Putamen (tissue), 1 donor: Measurements from ENCODE around the gene SDK1.
A peak's percentile ranks its signal among the peaks of the same experiment; 100 is the strongest.

ENCODE experiments used
- DNase-seq: peaks from one replicate; pipeline ENCODE4 v3.0.0-alpha.2; 2016; ENCODE audit warnings: low spot score

The SDK1 gene

DNA sequence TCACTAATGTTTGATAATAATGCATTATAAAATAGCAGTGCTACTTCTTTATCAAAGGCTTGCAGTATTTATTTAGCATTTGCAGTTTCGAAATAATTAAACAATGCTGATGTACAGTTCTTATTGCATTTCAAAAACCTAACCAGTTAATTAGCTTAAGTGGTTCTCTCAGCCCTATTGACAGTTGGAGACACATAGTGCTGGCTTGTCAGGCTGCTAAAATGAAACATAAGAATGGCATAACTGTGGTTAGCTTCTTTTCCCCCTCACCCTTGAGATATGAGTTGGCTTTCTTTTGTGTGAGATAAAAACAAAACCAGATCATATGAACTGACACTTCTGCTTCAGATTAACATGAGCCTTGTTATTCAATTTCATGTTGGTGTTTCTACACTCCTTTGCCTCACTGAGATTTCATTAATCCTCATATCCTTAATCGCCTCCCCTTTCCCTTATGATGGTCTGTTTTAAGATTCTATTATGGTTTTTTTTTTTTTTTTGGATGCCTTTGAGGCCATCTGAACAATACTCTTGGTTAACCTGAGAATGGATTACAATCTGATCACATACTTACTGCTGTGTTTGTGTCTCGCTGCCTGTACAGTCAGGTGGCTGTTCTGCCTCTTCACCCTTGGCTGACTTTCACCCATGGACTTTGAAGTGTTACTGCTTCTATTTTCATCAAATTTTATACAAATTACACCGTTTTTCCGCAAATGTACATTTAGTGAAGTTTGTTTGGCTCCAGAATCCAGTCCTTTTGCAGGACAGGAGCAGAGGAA, 108.0 kb downstream of the SDK1 start:
- DNase-seq, result no peak

- no peak for DNase-seq
Observed at GRCh38 chr7:3412871-3413270, 111.8 kb downstream of the SDK1 start.

DNA sequence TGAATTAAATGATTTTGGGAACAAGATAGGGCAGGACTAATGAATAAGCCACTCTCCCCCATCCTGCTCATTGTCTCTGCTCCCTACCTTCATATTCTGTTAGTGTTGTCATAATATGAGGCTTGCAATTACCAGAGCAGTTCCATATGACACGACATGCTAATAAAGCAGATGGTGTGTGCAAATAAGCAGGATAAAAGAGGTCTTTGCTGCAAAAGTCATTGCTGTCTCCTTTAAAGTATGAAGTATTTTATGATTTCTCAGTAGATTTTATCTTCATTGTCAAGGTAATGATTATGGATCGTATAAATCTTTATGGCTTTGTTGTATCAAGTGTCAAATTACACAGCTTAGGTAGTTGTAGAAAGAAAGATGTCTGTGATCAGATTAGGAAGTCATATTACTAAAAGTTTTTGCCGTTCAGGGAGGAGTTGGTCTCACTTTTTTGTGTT, 114.8 kb downstream of the SDK1 start:
- DNase-seq, result no peak

DNA sequence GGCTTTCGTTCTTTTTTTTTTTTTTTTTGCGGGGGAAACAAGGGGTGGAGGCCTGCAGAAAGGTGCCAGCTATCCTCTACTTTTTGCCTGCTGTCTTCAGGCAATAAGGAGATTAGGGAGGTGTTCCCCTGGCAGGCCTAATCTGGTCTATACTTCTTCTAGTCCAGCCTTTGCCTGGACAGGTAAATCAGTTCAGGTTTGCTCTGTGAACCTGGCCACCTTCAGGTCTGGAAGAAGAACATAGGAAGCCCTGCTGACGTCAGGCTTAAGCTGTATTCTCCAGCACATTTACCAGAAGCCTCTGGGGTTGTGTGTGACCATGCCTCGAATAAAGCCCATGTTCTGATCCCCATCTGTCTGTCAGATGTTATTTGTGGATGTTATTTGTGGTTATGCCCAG, 115.4 kb downstream of the SDK1 start:
- DNase-seq, result no peak

- DNase-seq, result no peak
Observed at GRCh38 chr7:3425087-3425486, 124.0 kb downstream of the SDK1 start.

- no peak for DNase-seq
Observed at GRCh38 chr7:3426064-3426463, 125.0 kb downstream of the SDK1 start.

DNA sequence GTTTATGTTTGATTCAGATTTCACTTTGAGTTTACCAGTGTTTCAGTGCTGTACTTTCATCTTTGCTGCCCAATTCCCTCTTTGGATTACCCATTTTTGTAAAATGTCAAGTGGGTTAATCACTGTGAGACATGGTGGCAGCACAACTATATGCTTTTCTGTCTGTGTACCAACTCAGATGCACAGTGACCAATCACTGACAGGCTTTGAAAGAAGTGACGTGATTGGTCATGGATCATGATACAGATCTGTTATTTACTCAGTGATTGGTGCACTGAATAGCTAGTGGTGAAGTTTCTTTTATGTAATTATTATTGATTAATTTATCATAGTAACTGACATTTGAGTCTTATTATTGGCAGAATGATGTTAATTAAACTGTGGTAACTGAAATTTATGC, 126.9 kb downstream of the SDK1 start:
- DNase-seq, result peak; percentile 1

DNA sequence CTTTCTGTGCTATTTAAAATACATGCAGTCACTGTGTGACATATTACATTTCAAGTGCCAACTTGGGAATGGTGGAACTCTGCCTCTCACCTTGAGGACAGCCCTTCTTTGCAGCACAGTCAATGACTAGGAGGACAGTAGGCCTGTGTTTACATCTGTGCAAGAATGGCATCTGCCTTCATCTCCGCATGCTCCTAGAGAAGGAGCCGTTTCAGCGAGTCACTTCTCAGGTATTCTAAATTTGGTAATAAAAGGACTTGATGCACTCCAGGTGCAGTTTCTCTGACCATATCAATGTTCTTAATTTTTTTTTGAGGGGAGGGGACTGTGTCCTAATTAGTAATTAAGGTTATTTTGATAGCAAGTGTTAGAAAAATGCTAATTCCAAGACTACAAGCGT, 128.9 kb downstream of the SDK1 start:
- DNase-seq, result no peak

GRCh38 chr7:3430588-3430987, 129.5 kb downstream of the SDK1 start:
- no peak for DNase-seq

DNA sequence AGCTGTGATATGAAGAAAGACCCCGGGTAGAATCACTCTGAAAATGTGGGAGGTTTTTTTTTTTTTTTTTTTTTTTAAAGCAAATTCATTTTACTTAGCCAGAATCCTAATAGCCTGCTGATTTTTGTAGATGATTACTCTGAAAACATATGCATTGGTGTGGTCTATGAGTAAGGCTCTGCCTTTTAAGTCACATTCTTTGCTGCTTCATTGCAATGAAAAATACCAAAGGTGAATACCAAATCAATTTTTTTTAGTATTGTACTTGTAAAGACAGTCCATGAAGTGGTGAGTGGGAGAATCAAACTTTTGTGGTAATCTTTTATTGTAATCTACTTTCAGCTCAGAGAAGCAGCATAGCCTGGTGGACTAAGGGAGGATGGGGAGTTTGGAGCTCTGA, 130.3 kb downstream of the SDK1 start:
- no peak for DNase-seq

- no peak for DNase-seq
Observed at GRCh38 chr7:3432911-3433310, 131.9 kb downstream of the SDK1 start.

DNA sequence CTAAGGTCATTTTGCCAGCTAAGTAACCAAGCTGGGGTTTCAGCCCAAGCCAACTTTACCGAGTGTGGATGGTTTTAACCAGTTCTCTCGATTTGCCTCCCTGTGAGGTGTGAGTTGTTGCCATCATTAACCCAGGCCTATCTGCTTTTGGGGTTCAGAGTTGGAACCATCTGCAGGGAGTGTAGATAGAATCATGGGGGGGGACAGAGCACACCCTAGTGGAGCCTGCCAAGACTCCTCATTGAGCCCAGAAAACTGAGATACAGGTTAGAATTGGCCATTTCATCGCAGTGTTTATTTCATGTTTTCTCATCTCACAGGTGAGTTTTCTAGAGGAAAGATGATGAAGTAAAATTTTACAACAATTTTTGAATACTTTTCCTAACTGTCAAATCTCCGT, 133.6 kb downstream of the SDK1 start:
- DNase-seq, result no peak

- DNase-seq, result no peak
Observed at GRCh38 chr7:3436112-3436511, 135.1 kb downstream of the SDK1 start.

- DNase-seq, result no peak
Observed at GRCh38 chr7:3436746-3437145, 135.7 kb downstream of the SDK1 start.

DNA sequence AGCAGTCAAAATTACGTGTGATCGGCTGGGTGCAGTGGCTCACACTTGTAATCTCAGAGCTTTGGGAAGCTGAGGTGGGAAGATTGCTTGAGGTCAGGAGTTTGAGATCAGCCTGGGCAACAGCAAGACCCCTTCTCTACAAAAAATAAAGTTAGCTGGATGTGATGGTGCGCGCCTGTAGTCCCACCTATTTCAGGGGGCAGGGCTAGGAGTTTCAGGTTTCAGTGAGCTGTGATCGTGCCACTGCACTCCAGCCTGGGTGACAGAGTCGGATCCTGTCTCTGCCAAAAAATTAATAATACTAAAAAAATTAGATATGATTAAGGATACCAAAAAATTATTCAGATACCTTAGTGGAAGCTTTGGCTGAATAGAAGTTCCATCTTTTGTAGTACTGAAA, 136.4 kb downstream of the SDK1 start:
- DNase-seq, result no peak

DNA sequence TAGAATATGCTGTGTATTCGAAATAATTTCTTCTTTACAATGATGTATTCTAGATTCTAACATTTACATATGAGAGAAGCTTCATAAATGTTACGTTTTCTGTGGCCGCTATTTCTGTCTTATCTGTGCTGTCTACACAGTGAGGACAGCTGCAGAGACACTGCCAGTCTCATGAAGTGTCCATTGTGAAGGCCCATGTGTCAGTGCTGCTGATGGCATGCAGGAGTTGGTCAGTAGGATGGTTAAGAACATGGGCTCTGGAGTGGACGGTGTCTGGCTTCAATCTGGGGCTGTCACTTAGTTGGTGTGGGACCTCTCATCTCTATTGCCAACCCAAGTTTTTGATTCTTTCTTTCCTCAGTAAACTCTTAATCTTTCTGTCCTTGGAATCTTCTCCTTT, 137.3 kb downstream of the SDK1 start:
- no peak for DNase-seq

GRCh38 chr7:3439333-3440030, 138.4 kb downstream of the SDK1 start:
- DNase-seq, result no peak

DNA sequence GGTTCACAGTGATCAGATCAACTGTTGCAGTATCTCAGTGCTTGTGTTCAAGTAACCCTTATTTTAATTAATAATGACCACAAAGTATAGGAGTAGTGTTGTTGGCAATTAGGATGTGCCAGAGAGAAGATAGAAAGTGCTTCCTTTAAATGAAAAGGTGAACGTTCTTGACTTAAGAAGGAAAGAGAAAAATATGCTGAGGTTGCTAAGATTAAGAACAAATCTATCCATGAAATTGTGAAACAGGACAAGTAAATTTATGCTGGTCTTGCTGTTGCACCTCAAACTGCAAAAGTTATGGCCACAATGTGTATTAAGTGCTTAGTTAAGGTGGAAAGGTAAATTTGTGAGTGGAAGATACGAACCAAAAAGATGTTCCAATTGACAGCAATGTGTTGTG, 139.5 kb downstream of the SDK1 start:
- no peak for DNase-seq

DNA sequence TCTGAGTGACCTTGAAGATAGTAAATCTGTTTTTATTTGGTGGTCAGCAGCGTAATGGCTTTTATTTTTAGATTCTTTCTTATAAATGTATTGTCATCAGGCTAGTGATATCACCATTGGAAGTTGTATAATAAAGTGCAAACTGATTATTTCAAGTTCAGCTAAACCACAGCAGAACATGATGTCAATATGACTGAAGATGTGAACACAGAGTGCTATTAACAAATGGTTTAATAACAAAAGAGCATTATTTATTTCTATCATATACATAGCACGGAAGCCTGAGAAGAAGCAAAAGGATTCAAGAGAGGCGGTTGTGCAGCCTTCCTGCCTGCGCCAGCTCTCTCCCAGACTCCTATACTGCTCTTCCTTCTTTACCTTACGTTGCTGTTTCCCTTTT, 142.7 kb downstream of the SDK1 start:
- no peak for DNase-seq

GRCh38 chr7:3446786-3447185, 145.7 kb downstream of the SDK1 start:
- DNase-seq, result no peak

DNA sequence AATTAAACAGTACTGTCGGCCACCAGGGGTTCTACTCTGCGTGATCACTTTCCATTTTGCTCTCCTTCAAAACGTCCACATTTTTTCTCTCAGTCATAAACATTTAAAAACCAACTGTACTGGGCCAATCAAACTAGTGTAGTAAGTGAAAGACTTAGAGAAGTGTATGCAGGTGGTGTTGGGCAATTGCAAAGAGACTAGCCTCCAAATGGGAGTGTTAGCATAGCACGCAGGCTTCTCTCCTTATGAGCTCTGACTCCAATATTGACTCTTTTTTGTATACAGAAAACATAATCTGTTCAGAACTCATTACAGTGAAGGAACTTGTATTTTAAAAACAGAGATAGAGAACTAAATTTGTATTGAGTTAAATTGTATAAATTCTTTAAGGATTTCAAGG, 150.6 kb downstream of the SDK1 start:
- no peak for DNase-seq

- no peak for DNase-seq
Observed at GRCh38 chr7:3453398-3453797, 152.3 kb downstream of the SDK1 start.

- DNase-seq, result no peak
Observed at GRCh38 chr7:3455806-3456595, 154.9 kb downstream of the SDK1 start.
